DND-41 (cell line): ENCODE measurements around the gene CCL3.

Source experiments
- CTCF ChIP-seq: IDR thresholded peaks from 2 replicates; pipeline ENCODE4 v1.5.1; 2012; ENCODE audit warnings: borderline replicate concordance, low read length, moderate library complexity, mild to moderate bottlenecking; ENCODE audit not compliant: poor library complexity, severe bottlenecking; ENCODE audit errors: extremely low read depth
- EZH2 ChIP-seq: IDR thresholded peaks from 3 replicates; pipeline ENCODE4 v1.6.1; 2012; ENCODE audit warnings: borderline replicate concordance, low read depth, mild to moderate bottlenecking, moderate library complexity, low read length, inconsistent platforms; ENCODE audit not compliant: severe bottlenecking

- TF ChIP-seq CTCF (no peak), EZH2 (no peak)
Measured at GRCh38 chr17:36055921-36056520, 33.9 kb downstream of the CCL3 start.
